B cell (primary cell): Measurements from ENCODE around the gene DNAH12.

Source experiments
- CTCF ChIP-seq: fragments of 200-600 bp; IDR thresholded peaks from one replicate; pipeline ENCODE4 v1.8.0; 2022; ENCODE audit warnings: antibody characterized with exemption, mild to moderate bottlenecking
- EZH2 ChIP-seq: IDR thresholded peaks from 2 replicates; pipeline ENCODE4 v1.6.1; 2012; ENCODE audit warnings: borderline replicate concordance, low read depth, mild to moderate bottlenecking, moderate library complexity, low read length; ENCODE audit not compliant: insufficient read depth, poor library complexity, severe bottlenecking

- TF ChIP-seq CTCF (no peak), EZH2 (no peak)
Measured at GRCh38 chr3:57411715-57412114, 132.4 kb downstream of the DNAH12 start.
